GM15510 (cell line): ENCODE results near the gene PPP3CA.

ENCODE experiments used
- POLR2A ChIP-seq: IDR thresholded peaks from 3 replicates; pipeline ENCODE4 v1.6.1; 2011; ENCODE audit warnings: borderline replicate concordance; ENCODE audit not compliant: insufficient read length; ENCODE audit errors: extremely low read depth

PPP3CA gene

GRCh38 chr4:101171747-101172146, 175.6 kb downstream of the PPP3CA start:
- no peak for TF ChIP-seq POLR2A

- no peak for TF ChIP-seq POLR2A
Measured at GRCh38 chr4:101169044-101170014, 178.0 kb downstream of the PPP3CA start.

- no peak for TF ChIP-seq POLR2A
Measured at GRCh38 chr4:101163936-101164335, 183.4 kb downstream of the PPP3CA start.

GRCh38 chr4:101162990-101163380, 184.3 kb downstream of the PPP3CA start:
- TF ChIP-seq POLR2A: no peak

- TF ChIP-seq POLR2A: no peak
Measured at GRCh38 chr4:101160792-101161592, 186.3 kb downstream of the PPP3CA start.

- TF ChIP-seq POLR2A: no peak
Measured at GRCh38 chr4:101158507-101158906, 188.8 kb downstream of the PPP3CA start.

GRCh38 chr4:101158134-101158482, 189.2 kb downstream of the PPP3CA start:
- TF ChIP-seq POLR2A: no peak

GRCh38 chr4:101157415-101158133, 189.8 kb downstream of the PPP3CA start:
- TF ChIP-seq POLR2A: no peak

GRCh38 chr4:101156619-101157310, 190.6 kb downstream of the PPP3CA start:
- TF ChIP-seq POLR2A: no peak

GRCh38 chr4:101155945-101156344, 191.4 kb downstream of the PPP3CA start:
- no peak for TF ChIP-seq POLR2A

GRCh38 chr4:101155368-101155767, 192.0 kb downstream of the PPP3CA start:
- TF ChIP-seq POLR2A: no peak

GRCh38 chr4:101153653-101154052, 193.7 kb downstream of the PPP3CA start:
- TF ChIP-seq POLR2A: no peak

- TF ChIP-seq POLR2A: no peak
Measured at GRCh38 chr4:101152521-101152920, 194.8 kb downstream of the PPP3CA start.

GRCh38 chr4:101148551-101148950, 198.8 kb downstream of the PPP3CA start:
- TF ChIP-seq POLR2A: no peak
